DMS153 treated with DMSO at 0.1 percent for 48 hours (cell line): ENCODE measurements around the gene ARHGAP20.

Experiments used
- DNase-seq: peaks from one replicate; lab custom pipeline; 2025; ENCODE audit not compliant: unreplicated experiment; lab: John Stamatoyannopoulos, UW

Gene ARHGAP20, protein sequence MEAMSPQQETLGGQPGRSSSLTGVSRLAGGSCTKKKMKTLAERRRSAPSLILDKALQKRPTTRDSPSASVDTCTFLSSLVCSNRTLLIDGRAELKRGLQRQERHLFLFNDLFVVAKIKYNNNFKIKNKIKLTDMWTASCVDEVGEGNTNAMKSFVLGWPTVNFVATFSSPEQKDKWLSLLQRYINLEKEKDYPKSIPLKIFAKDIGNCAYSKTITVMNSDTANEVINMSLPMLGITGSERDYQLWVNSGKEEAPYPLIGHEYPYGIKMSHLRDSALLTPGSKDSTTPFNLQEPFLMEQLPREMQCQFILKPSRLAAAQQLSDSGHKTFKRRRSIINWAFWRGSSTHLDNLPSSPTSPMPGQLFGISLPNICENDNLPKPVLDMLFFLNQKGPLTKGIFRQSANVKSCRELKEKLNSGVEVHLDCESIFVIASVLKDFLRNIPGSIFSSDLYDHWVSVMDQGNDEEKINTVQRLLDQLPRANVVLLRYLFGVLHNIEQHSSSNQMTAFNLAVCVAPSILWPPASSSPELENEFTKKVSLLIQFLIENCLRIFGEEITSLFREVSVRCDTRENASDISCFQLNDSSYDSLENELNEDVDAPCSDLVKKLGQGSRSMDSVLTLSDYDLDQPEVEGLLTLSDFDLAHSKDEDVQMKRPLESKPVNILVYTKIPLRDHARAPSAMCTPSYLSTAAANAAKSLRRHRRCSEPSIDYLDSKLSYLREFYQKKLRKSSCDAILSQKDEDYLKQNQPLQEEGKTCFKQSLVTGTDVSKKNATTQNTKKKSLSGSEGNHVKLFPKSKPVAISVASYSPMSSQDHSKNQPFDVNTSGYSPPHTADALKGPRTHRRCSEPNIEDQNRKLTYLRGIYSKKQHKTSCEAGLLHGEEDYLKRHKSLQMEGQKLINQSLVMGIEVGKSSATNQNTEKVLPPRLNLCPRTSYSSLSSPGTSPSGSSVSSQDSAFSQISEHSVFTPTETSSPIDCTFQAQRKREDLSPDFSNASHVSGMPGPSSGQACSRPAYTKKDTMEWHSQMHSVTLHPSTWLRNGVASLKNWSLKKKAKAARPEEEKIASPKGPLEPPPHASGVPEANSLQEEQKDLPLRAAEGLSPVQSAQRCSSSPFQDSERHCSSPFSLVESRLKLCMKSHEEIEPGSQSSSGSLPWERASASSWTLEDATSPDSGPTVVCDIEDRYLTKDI

GRCh38 chr11:110711776-110712658 lies at the start of gene ARHGAP20:
ARHGAP20 (minus strand) TSS chr11:110712437; CDS start chr11:110712231, 206 bp downstream.
- peak; percentile 45 for DNase-seq

- no peak for DNase-seq
Observed at GRCh38 chr11:110761991-110762390, 49.8 kb upstream of the ARHGAP20 start.

DNA sequence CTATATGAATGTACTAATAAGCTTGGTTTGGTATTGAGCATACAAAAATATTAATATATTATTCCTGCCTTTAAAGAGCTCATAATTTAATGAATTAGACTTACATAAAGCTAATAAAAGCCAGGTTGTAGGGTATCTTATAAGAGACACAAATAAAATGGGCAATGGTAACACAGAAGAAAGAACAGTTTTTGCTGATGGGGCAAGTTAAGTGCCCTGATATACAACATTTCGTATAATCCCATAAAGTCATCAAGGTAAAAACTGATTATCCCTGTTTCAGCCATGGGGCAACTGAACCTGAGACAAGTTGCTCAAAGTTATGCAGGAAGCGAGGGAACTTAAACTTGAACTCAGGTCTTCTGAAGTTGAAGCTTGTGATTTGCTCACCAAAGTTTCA lies 48.9 kb upstream of the ARHGAP20 start:
- no peak for DNase-seq

GRCh38 chr11:110759972-110760381 lies 47.7 kb upstream of the ARHGAP20 start:
- peak; percentile 49 for DNase-seq

GRCh38 chr11:110757962-110758755 lies 45.9 kb upstream of the ARHGAP20 start:
- no peak for DNase-seq

GRCh38 chr11:110757066-110757465 lies 44.8 kb upstream of the ARHGAP20 start:
- DNase-seq, result no peak

DNA sequence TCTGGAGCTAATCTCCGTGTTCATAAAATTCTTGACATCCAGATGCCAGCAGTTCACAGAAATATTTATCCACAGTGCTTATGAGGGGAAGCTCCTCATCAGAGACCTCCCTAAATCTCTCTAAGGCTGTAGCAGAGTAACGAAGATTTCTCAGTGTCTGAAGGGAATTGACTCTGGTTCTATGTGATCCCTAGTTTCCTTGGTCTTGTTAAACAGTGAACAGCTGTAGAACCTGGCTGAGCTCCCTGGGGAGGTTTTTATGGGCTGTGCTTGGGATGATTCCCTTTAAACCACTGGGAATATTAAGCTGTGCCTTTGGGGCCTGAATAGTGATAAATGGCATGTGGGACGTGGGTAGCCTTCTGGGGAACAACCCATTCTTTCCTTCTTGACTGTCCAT lies 43.7 kb upstream of the ARHGAP20 start:
- DNase-seq, result no peak

- no peak for DNase-seq
Observed at GRCh38 chr11:110752890-110753289, 40.7 kb upstream of the ARHGAP20 start.

DNA sequence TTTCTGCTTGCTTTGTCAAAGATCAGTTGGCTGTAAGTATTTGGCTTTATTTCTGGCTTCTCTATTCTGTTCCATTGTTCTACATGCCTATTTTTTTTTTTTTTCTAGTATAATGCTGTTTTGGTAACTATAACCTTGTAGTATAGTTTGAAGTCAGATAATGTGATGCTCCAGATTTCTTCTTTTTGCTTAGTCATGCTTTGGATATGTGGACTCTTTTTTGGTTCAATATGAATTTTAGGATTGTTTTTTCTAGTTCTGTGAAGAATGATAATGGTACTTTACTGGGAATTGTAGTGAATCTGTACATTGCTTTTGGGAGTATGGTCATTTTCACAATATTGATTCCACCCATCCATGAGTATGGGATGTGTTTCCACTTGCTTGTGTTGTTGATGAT lies 37.9 kb upstream of the ARHGAP20 start:
- DNase-seq, result no peak

GRCh38 chr11:110747531-110747930 lies 35.3 kb upstream of the ARHGAP20 start:
- peak; percentile 55 for DNase-seq

DNA sequence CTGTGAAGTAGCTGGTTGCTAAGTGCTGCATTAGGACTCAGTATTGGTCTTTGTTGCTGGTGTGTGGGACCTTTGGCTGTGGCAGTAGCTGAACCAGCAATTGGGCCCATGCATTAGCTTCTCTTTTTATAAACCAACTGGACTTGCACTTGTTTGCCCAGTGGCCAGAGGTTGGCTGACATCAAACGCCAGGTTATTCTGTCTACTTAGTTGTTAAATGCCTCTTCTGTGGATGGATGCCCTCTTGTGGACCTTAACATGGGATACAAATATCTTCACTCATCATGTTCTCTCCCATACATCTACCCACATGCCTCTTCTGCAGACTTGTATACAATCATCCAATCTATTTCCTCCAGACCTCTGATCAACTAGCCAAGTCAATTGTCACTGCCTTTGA lies 26.4 kb upstream of the ARHGAP20 start:
- DNase-seq, result no peak

GRCh38 chr11:110737593-110737992 lies 25.4 kb upstream of the ARHGAP20 start:
- no peak for DNase-seq

- DNase-seq, result no peak
Observed at GRCh38 chr11:110736171-110736553, 23.9 kb upstream of the ARHGAP20 start.

DNA sequence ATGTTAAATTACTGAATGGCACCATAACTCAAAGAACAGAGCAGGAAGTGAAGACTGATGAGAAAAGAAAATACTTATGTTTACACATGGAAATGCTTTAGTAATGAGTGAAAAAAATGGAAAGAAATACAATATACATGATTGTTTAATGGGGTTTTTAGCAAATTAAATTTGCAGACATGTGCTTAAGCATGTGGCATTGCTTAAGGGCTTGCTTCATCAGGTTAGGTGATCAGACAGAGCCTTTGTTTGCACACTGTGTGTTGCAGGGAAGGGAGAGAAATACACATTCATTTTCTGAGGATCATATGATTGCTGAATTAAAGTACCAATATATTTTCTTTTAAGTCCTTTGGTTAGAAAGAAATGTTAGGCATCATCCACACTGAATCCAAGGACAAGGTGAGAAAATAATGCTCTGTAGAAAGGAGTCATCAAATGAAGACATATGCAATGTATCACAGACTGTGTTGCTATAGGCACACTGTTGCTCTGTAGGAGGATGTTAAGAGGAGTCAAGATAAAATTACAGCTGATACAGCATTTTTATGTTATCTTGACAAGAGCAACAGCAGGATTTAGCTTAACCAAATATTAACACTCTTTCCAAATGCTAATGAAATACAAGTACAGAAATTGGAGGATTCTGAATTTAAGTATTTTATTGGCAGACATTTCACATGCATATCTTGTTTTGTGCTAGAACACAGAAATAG lies 23.4 kb upstream of the ARHGAP20 start:
- DNase-seq, result no peak

DNA sequence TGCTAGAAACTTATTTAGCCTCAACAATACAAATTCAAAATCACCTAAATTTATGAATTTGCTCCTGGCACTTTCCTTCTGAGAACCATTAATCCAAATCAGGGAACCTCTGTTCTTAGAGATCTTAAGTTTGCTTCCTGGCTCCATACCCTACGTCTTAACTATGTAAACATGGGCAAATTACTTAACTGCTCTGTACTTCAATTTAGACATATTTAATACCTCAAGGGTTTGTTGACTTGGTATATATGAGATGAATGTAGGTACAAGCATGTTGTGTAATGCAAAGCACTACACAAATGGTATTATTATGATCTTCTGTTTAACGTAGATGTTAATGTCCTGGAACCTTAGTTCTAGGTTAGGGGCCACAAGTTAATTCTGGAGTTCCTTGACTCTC lies 22.6 kb upstream of the ARHGAP20 start:
- DNase-seq, result no peak

DNA sequence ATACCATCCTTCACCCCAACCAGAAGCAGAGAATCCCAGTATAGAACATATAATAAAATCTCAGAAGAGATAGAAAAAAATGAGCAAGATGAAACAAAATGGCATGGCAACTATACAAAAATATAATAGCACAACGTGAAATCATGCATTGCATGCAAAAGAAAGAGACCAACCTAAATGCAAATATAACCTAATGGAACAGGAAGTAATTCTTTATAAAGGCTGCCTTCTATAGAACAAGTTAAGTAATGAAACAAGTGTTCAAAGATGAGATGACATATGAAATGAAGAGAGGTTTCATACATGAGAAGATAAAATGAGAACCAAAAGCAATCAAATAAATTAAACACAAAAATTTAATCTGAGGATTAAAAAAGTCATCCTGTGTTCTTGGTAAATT lies 18.5 kb upstream of the ARHGAP20 start:
- DNase-seq, result no peak

- DNase-seq, result no peak
Observed at GRCh38 chr11:110728883-110729282, 16.6 kb upstream of the ARHGAP20 start.

DNA sequence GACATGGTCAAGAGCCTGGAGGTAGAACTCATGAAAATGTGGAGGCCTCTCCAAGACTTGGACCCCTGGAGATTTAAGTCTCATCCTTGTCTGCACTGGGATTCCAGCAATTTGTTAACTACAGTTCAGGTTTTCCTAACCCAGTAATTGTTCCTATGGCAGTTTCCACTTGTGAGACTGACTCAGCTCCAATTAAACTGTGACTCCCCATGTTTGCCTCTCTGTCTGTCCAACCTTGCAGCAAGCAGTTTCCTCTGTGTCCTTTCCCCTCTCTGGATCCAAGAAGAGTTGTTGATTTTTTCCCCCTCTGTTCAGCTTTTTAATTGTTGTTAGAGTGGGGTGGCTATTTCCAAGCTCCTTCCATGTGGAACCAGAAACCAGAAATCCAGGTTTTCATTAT lies 16.2 kb upstream of the ARHGAP20 start:
- no peak for DNase-seq

DNA sequence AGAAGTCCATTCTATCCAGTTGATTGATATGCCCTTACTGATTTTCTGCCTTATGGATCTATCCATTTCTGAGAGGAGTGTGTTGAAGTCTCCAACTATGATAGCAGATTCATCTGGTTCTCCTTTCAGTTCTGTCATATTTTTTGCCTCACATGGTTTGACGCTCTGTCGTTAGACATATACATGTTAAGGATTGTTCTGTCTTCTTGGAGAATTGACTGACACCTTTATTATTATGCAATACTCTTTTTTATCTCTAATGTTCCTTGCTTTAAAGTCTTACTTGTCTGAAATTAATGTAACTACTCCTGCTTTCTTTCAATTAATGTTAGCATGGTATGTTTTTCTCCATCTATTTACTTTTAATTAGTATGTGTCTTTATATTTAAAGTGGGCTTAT lies 12.1 kb upstream of the ARHGAP20 start:
- no peak for DNase-seq
